ENCODE measurements around the gene TMEM169.

TMEM169 gene

DNA sequence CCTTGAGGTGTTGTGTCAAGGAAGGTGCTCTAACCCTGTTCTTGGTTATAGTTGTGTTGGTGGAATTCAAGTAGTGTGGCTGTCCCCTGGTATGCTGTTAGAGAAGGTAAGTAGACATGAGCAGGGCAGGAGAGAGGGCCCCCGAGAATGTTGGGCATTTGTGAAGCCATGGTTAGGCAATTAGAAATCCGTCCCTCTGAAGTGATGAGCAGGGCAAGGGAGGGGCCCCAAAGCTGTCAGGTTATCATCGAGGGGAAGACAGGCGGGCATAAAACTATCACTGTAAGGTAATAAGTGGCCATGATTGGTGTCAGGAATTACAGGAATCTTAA, 32.6 kb downstream of the TMEM169 start:
- no peak overlapping the region for H3K9ac ChIP-seq (ENCODE audit: low read length in 2 of 2)

DNA sequence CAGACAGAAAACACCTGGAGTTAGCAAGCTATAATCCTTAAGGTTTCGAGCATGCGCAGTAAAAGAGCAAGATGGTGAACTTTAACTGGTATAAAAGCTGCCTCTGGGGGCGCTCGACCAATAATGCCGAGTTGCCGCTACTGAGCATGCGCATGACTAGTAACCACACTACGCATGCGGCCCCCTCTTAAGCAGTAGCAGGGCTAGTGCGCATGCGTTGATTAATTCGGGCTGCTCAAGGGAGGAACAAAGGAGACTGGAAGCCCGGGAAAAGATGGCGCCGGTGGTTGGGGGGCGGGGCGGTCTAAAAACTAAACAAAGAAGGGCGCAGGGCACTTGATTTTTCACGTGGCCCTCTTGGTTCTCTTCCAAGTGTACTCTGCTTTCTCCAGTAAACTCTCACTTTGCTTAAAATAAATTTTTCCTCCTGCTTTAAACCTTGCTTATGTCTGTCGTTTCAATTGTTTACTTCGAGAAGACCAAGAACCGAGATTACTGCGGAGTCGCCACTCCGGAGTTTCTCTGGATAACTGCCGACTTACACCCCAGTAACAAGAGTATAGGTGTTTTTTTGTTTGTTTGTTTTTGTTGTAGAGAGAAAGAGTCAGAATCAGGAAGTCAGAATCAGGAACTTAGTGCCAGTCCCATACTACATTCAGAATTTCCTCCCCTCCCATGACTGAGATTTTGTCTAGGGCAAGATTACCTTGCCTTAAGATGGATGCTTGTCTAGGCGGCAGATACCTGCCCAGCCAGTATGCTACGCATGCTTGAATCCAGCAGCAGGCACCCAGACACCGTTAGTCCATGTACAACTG, 33.2 kb downstream of the TMEM169 start:
- no peaks in the 10 kb centered on the region for H3K9me3 ChIP-seq (ENCODE audit: control insufficient read depth in 2 of 2, low read length in 2 of 2)
- H3K27me3 ChIP-seq (ENCODE audit: control insufficient read depth in 1 of 2, insufficient read depth in 2 of 2, low read length in 2 of 2), result no peaks in the 10 kb centered on the region
- peaks cover 7% of the 10 kb centered on the region for H3K4me1 ChIP-seq (ENCODE audit: control insufficient read depth, insufficient read depth, low read length)
- peaks cover 33 to 56% of the 10 kb centered on the region in 2 donors for H3K36me3 ChIP-seq (ENCODE audit: control insufficient read depth in 2 of 2, insufficient read depth in 2 of 2, low read length in 2 of 2)
- H3K4me3 ChIP-seq (ENCODE audit: low read length in 2 of 2), result peak overlapping the region; percentile 61 to 79
- H3K9ac ChIP-seq (ENCODE audit: low read length in 2 of 2), result peak overlapping the region; percentile 47 to 72
- H3K27ac ChIP-seq (ENCODE audit: low read length), result peak overlapping the region; percentile 61

More for the DNA sequence above, 32.6 kb downstream of the TMEM169 start:
- no peaks in the 10 kb centered on the region for H3K27me3 ChIP-seq (ENCODE audit: control insufficient read depth in 1 of 2, insufficient read depth in 2 of 2, low read length in 2 of 2)
- H3K36me3 ChIP-seq (ENCODE audit: control insufficient read depth in 2 of 2, insufficient read depth in 2 of 2, low read length in 2 of 2), result peaks cover 33 to 50% of the 10 kb centered on the region in 2 donors
- peak overlapping the region in 1 of 2 donors; percentile 79 for H3K4me3 ChIP-seq (ENCODE audit: low read length in 2 of 2)
- no peaks in the 10 kb centered on the region for H3K9me3 ChIP-seq (ENCODE audit: control insufficient read depth in 2 of 2, low read length in 2 of 2)
- peaks cover 7% of the 10 kb centered on the region for H3K4me1 ChIP-seq (ENCODE audit: control insufficient read depth, insufficient read depth, low read length)
- peak overlapping the region; percentile 61 for H3K27ac ChIP-seq (ENCODE audit: low read length)

DNA sequence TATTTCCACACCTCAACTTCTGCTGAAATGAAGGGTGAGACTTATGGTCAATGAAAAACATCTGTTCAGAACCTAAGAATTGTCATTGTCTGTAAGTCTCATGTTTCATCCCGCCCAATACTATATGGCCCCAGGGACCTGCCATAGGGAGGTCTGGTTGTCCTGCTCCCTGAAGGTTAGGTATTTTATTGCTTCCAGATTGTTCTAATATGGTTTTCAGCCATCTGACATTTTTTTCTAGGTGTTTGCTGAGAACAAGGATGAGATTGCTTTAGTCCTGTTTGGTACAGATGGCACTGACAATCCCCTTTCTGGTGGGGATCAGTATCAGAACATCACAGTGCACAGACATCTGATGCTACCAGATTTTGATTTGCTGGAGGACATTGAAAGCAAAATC, 34.7 kb downstream of the TMEM169 start:
- Histone ChIP-seq H3K4me1 (ENCODE audit: control insufficient read depth, insufficient read depth, low read length) (peaks cover 5% of the 10 kb centered on the region), H3K36me3 (ENCODE audit: control insufficient read depth in 2 of 2, insufficient read depth in 2 of 2, low read length in 2 of 2) (peaks cover 37 to 62% of the 10 kb centered on the region in 2 donors), H3K27ac (ENCODE audit: low read length) (no peak overlapping the region)

GRCh38 chr2:216117561-216118340, 36.0 kb downstream of the TMEM169 start:
- no peak overlapping the region for H3K27ac ChIP-seq (ENCODE audit: low read length)
- peaks cover 39 to 67% of the 10 kb centered on the region in 2 donors for H3K36me3 ChIP-seq (ENCODE audit: control insufficient read depth in 2 of 2, insufficient read depth in 2 of 2, low read length in 2 of 2)
- H3K4me1 ChIP-seq (ENCODE audit: control insufficient read depth, insufficient read depth, low read length), result peaks cover 5% of the 10 kb centered on the region
- H3K9ac ChIP-seq (ENCODE audit: low read length in 2 of 2), result no peak overlapping the region
- H3K27me3 ChIP-seq (ENCODE audit: control insufficient read depth in 1 of 2, insufficient read depth in 2 of 2, low read length in 2 of 2), result no peaks in the 10 kb centered on the region
- no peak overlapping the region for H3K4me3 ChIP-seq (ENCODE audit: low read length in 2 of 2)
- H3K9me3 ChIP-seq (ENCODE audit: control insufficient read depth in 2 of 2, low read length in 2 of 2), result no peaks in the 10 kb centered on the region

More for the DNA sequence above, 34.7 kb downstream of the TMEM169 start:
- Histone ChIP-seq H3K27me3 (ENCODE audit: control insufficient read depth in 1 of 2, insufficient read depth in 2 of 2, low read length in 2 of 2) (no peaks in the 10 kb centered on the region), H3K9me3 (ENCODE audit: control insufficient read depth in 2 of 2, low read length in 2 of 2) (no peaks in the 10 kb centered on the region), H3K9ac (ENCODE audit: low read length in 2 of 2) (no peak overlapping the region), H3K4me3 (ENCODE audit: low read length in 2 of 2) (no peak overlapping the region)

DNA sequence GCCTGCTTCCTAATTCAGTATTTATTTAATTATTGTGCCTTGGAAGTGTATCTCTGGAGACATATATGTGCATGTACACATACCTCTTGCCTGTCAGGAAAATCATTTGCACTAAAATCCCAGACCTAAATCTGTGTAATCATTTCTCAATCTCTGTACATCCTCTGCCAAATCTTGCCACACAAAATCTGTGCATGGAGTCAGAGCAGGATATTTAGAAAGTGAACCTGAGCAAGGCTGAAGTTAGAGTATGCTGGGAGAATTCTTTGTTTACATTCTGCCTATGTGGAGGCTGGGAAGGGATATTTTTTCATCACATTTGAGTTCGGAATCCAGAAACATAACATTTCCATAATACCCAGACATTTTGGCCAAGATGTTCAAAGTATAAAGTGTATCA, 36.8 kb downstream of the TMEM169 start:
- Histone ChIP-seq H3K27me3 (ENCODE audit: control insufficient read depth in 1 of 2, insufficient read depth in 2 of 2, low read length in 2 of 2) (no peaks in the 10 kb centered on the region), H3K9ac (ENCODE audit: low read length in 2 of 2) (no peak overlapping the region), H3K9me3 (ENCODE audit: control insufficient read depth in 2 of 2, low read length in 2 of 2) (no peaks in the 10 kb centered on the region), H3K27ac (ENCODE audit: low read length) (no peak overlapping the region), H3K4me3 (ENCODE audit: low read length in 2 of 2) (no peak overlapping the region), H3K4me1 (ENCODE audit: control insufficient read depth, insufficient read depth, low read length) (peaks cover 5% of the 10 kb centered on the region), H3K36me3 (ENCODE audit: control insufficient read depth in 2 of 2, insufficient read depth in 2 of 2, low read length in 2 of 2) (peaks cover 35 to 68% of the 10 kb centered on the region in 2 donors)

- Histone ChIP-seq H3K36me3 (ENCODE audit: control insufficient read depth in 2 of 2, insufficient read depth in 2 of 2, low read length in 2 of 2) (peaks cover 32 to 66% of the 10 kb centered on the region in 2 donors), H3K27ac (ENCODE audit: low read length) (no peak overlapping the region), H3K9ac (ENCODE audit: low read length in 2 of 2) (no peak overlapping the region), H3K4me1 (ENCODE audit: control insufficient read depth, insufficient read depth, low read length) (peaks cover 4% of the 10 kb centered on the region), H3K9me3 (ENCODE audit: control insufficient read depth in 2 of 2, low read length in 2 of 2) (no peaks in the 10 kb centered on the region), H3K4me3 (ENCODE audit: low read length in 2 of 2) (no peak overlapping the region), H3K27me3 (ENCODE audit: control insufficient read depth in 1 of 2, insufficient read depth in 2 of 2, low read length in 2 of 2) (no peaks in the 10 kb centered on the region)
Observed at GRCh38 chr2:216119146-216119545, 37.4 kb downstream of the TMEM169 start.

DNA sequence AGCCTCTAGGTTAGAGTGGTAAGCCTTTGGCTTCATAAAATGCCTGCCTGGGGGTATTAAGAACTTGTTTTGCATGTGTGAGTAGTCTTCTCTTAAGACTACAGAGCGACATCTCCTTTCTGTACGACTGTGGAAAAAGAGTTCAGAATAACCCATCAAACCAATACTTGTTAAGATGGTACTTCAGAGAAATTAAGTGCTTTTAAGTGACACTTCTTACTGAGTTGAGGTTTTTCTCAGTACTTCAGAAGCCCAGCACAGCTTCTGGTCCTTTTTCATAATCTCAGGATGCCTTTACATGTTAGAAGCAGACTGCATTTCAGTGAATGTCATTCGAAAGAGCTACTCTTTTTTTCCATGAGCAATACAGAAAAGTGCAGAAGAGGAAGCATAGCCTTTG, 38.3 kb downstream of the TMEM169 start:
- H3K27ac ChIP-seq (ENCODE audit: low read length), result no peak overlapping the region
- H3K4me3 ChIP-seq (ENCODE audit: low read length in 2 of 2), result no peak overlapping the region
- H3K4me1 ChIP-seq (ENCODE audit: control insufficient read depth, insufficient read depth, low read length), result no peaks in the 10 kb centered on the region
- H3K36me3 ChIP-seq (ENCODE audit: control insufficient read depth in 2 of 2, insufficient read depth in 2 of 2, low read length in 2 of 2), result peaks cover 32 to 68% of the 10 kb centered on the region in 2 donors
- H3K9ac ChIP-seq (ENCODE audit: low read length in 2 of 2), result no peak overlapping the region
- no peaks in the 10 kb centered on the region for H3K27me3 ChIP-seq (ENCODE audit: control insufficient read depth in 1 of 2, insufficient read depth in 2 of 2, low read length in 2 of 2)
- H3K9me3 ChIP-seq (ENCODE audit: control insufficient read depth in 2 of 2, low read length in 2 of 2), result no peaks in the 10 kb centered on the region

DNA sequence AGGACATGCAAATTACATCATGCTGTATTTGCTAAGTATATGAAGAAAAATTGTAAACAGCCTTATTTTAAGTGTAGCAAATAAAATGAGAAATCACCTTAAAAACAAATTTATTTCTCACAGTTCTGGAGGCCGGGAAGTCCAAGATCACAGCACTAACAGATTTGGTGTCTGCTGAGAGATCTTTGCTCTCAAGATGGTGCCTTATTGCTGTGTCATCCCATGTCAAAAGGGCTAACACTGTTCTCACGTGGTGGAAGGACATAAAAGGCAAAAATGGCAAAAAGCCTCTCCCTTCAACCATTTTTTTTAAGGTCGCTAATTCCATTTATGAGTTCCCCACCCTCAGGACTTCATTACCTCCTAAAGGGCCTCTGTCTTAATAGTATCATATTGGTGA, 39.5 kb downstream of the TMEM169 start:
- no peak overlapping the region for H3K4me3 ChIP-seq (ENCODE audit: low read length in 2 of 2)
- no peaks in the 10 kb centered on the region for H3K27me3 ChIP-seq (ENCODE audit: control insufficient read depth in 1 of 2, insufficient read depth in 2 of 2, low read length in 2 of 2)
- no peak overlapping the region for H3K27ac ChIP-seq (ENCODE audit: low read length)
- peaks cover 40 to 81% of the 10 kb centered on the region in 2 donors for H3K36me3 ChIP-seq (ENCODE audit: control insufficient read depth in 2 of 2, insufficient read depth in 2 of 2, low read length in 2 of 2)
- no peaks in the 10 kb centered on the region for H3K9me3 ChIP-seq (ENCODE audit: control insufficient read depth in 2 of 2, low read length in 2 of 2)
- H3K4me1 ChIP-seq (ENCODE audit: control insufficient read depth, insufficient read depth, low read length), result no peaks in the 10 kb centered on the region
- no peak overlapping the region for H3K9ac ChIP-seq (ENCODE audit: low read length in 2 of 2)

DNA sequence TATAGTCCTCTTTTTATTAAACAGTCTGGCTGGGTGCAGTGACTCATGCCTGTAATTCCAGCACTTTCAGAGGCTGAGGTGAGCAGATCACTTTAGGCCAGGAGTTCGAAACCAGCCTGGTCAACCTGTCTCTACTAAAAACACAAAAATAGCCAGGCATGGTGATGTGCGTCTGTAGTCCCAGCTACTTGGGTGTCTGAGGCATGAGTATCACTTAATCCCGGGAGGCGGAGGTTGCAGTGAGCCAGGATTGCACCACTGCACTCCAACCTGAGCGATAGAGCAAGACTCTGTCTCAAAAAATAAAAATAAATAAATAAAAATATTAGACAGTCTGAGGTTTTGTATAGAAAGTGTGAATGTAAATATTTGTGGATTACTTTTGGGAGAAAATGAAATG, 45.2 kb downstream of the TMEM169 start:
- no peak overlapping the region for H3K27ac ChIP-seq (ENCODE audit: low read length)

GRCh38 chr2:216130346-216130971, 48.7 kb downstream of the TMEM169 start:
- Histone ChIP-seq H3K4me3 (ENCODE audit: low read length in 2 of 2) (no peak overlapping the region), H3K27me3 (ENCODE audit: control insufficient read depth in 1 of 2, insufficient read depth in 2 of 2, low read length in 2 of 2) (no peaks in the 10 kb centered on the region), H3K4me1 (ENCODE audit: control insufficient read depth, insufficient read depth, low read length) (no peaks in the 10 kb centered on the region), H3K9me3 (ENCODE audit: control insufficient read depth in 2 of 2, low read length in 2 of 2) (no peaks in the 10 kb centered on the region), H3K9ac (ENCODE audit: low read length in 2 of 2) (no peak overlapping the region), H3K27ac (ENCODE audit: low read length) (no peak overlapping the region), H3K36me3 (ENCODE audit: control insufficient read depth in 2 of 2, insufficient read depth in 2 of 2, low read length in 2 of 2) (peaks cover 53 to 59% of the 10 kb centered on the region in 2 donors)

More for the DNA sequence above, 45.2 kb downstream of the TMEM169 start:
- no peaks in the 10 kb centered on the region for H3K27me3 ChIP-seq (ENCODE audit: control insufficient read depth in 1 of 2, insufficient read depth in 2 of 2, low read length in 2 of 2)
- H3K9me3 ChIP-seq (ENCODE audit: control insufficient read depth in 2 of 2, low read length in 2 of 2), result no peaks in the 10 kb centered on the region
- no peak overlapping the region for H3K9ac ChIP-seq (ENCODE audit: low read length in 2 of 2)
- H3K4me3 ChIP-seq (ENCODE audit: low read length in 2 of 2), result no peak overlapping the region
- H3K4me1 ChIP-seq (ENCODE audit: control insufficient read depth, insufficient read depth, low read length), result no peaks in the 10 kb centered on the region
- H3K36me3 ChIP-seq (ENCODE audit: control insufficient read depth in 2 of 2, insufficient read depth in 2 of 2, low read length in 2 of 2), result peaks cover 44 to 62% of the 10 kb centered on the region in 2 donors
